ENCODE results near the gene CLN5. TPM values are rescaled to one million over a fixed set of nuclear protein-coding genes. Genes with fewer than 3 reads are reported as not detected.

Gene CLN5
- total and polyA plus RNA-seq, 11 donors = 11.8 to 19.1 (median 15.9) TPM

DNA sequence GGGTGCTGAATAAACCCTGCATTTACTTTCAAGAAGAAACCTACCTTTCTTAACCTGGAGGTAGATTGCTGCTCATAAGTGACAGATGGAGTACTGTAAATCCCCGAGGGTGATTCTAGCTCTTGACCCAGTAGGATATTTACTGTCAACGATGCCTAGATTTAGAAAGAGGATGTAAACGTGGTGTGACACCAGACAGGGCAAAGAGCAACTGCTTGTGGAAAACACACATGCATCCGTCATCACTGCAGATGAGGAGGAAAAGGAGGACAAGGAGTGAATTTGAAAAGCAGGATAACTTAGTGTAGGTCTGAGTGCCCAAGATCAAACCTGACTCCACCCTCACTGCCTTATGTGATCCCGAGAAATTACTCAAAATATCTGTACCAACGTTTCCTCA is 9.8 kb upstream of the CLN5 start:
- 53 to 58% (median 57%) methylated on average over 6 of the region's 6 CpGs for WGBS, 4 donors
- Histone ChIP-seq H3K4me3 (no peak overlapping the region), H3K36me3 (no peaks in the 10 kb centered on the region), H3K9me3 (no peaks in the 10 kb centered on the region), H3K27me3 (peaks cover 0 to 28% (median 4%) of the 10 kb centered on the region in 9 donors), H3K27ac (no peak overlapping the region), H3K4me1 (peaks cover 0 to 11% (median 2%) of the 10 kb centered on the region in 12 donors)
- intact Hi-C loops (cut with DNase I) = loop anchor here in 8 of 10 donors (5.0 to 10.0 kb wide), 5 partner anchors 507 to 1287 kb away; no protein-coding TSS in a partner anchor
- DNase-seq (no peak), ATAC-seq (no peak)
- no peak for TF ChIP-seq POLR2A (IDR thresholded peaks at IDR 0.05)
- TF ChIP-seq, protein P1, sequence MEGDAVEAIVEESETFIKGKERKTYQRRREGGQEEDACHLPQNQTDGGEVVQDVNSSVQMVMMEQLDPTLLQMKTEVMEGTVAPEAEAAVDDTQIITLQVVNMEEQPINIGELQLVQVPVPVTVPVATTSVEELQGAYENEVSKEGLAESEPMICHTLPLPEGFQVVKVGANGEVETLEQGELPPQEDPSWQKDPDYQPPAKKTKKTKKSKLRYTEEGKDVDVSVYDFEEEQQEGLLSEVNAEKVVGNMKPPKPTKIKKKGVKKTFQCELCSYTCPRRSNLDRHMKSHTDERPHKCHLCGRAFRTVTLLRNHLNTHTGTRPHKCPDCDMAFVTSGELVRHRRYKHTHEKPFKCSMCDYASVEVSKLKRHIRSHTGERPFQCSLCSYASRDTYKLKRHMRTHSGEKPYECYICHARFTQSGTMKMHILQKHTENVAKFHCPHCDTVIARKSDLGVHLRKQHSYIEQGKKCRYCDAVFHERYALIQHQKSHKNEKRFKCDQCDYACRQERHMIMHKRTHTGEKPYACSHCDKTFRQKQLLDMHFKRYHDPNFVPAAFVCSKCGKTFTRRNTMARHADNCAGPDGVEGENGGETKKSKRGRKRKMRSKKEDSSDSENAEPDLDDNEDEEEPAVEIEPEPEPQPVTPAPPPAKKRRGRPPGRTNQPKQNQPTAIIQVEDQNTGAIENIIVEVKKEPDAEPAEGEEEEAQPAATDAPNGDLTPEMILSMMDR (IDR thresholded peaks at IDR 0.05) = no peak

DNA sequence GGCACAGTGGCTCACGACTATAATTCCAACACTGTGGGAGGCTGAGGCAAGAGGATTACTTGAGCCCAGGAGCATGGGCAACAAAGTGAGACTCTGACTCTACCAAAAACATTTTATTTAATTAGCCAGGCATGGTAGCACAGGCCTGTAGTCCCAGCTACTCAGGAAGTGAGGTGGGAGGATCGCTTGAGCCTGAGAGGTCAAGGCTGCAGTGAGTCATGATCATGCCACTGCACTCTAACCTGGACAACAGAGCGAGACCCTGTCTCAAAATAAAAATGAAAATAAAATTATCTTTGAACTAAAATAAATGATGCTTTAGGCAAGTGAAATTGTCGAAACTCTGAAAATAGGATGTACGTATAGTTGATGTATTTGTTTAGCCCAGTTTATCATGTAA is 8.2 kb upstream of the CLN5 start:
- ATAC-seq (no peak), DNase-seq (no peak)
- intact Hi-C loops (cut with DNase I) = loop anchor here in 8 of 10 donors (5.0 to 10.0 kb wide), 5 partner anchors 509 to 1289 kb away; no protein-coding TSS in a partner anchor
- TF ChIP-seq, protein P1 (IDR thresholded peaks at IDR 0.05) = no peak
- no peak for TF ChIP-seq POLR2A (IDR thresholded peaks at IDR 0.05)
- Histone ChIP-seq H3K4me1 (peaks cover 0 to 11% (median 2%) of the 10 kb centered on the region in 12 donors), H3K4me3 (no peak overlapping the region), H3K27ac (no peak overlapping the region), H3K27me3 (peaks cover 0 to 28% (median 0%) of the 10 kb centered on the region in 9 donors), H3K36me3 (no peaks in the 10 kb centered on the region), H3K9me3 (no peaks in the 10 kb centered on the region)
- 65 to 87% (median 80%) methylated on average over 5 of the region's 5 CpGs for WGBS, 4 donors

GRCh38 chr13:76991432-76991795 is 467 bp upstream of the CLN5 start:
- peaks cover 0 to 16% (median 10%) of the 10 kb centered on the region in 9 donors for H3K36me3 ChIP-seq
- H3K4me1 ChIP-seq = peaks cover 0 to 25% (median 11%) of the 10 kb centered on the region in 12 donors
- 27 to 47% (median 34%) methylated on average over 15 of the region's 15 CpGs for WGBS, 4 donors
- TF ChIP-seq, protein P1 (IDR thresholded peaks at IDR 0.05) = no peak
- no peaks in the 10 kb centered on the region for H3K9me3 ChIP-seq
- DNase-seq (peak in 3 of 5 donors; percentile 19 to 44 (median 37)), ATAC-seq (peak; percentile 3 to 42 (median 20))
- H3K27me3 ChIP-seq = no peaks in the 10 kb centered on the region
- intact Hi-C loops (cut with DNase I) = loop anchor here in 1 of 10 donors (5.0 kb wide), 1 partner anchor 104 kb away; the partner anchor contains the start of gene KCTD12
- peak overlapping the region; percentile 60 to 94 (median 78) for H3K4me3 ChIP-seq
- H3K27ac ChIP-seq = peak overlapping the region; percentile 85 to 95 (median 90)

DNA sequence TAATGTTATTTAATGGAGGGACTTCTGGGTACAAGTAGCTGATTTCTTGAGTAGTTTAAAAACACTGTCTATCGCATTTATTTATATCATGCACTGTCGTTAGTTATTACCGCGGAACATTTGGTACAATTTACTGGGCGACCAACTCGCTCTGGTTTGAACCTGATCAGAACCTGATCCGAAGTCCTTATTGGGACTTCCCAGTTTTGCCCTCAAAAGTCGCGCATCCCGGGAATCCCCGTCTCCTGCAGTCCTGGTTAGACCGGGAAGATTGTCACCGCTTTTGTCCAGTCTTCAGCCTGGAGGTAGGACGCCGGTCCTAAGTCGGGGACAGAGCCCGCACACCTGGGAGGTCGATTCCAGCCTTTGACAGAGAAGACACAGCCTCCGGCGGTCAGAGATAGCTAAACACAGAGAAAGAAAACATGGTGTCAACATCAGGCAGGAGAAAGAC is 694 bp downstream of the CLN5 start:
- H3K27me3 ChIP-seq = no peaks in the 10 kb centered on the region
- H3K4me3 ChIP-seq = peak overlapping the region; percentile 60 to 94 (median 78)
- intact Hi-C loops (cut with DNase I) = loop anchor here in 3 of 10 donors (1.0 to 5.0 kb wide), 3 partner anchors 34 to 105 kb away; partner anchors contain the start of genes FBXL3 (in 2 of the 3) and KCTD12 (in 1 of the 3)
- peak in 2 of 4 donors; percentile 6 to 10 for ATAC-seq
- no peaks in the 10 kb centered on the region for H3K9me3 ChIP-seq
- DNase-seq = peak in 3 of 5 donors; percentile 18 to 32 (median 23)
- TF ChIP-seq POLR2A (IDR thresholded peaks at IDR 0.05) = no peak
- TF ChIP-seq, protein P1 (IDR thresholded peaks at IDR 0.05) = no peak
- 1 to 5% (median 2%) methylated on average over 19 to 20 of the region's 20 CpGs for WGBS, 4 donors
- peaks cover 0 to 25% (median 11%) of the 10 kb centered on the region in 12 donors for H3K4me1 ChIP-seq
- peaks cover 0 to 28% (median 20%) of the 10 kb centered on the region in 9 donors for H3K36me3 ChIP-seq
- peak overlapping the region; percentile 85 to 95 (median 90) for H3K27ac ChIP-seq
